GM18511 (cell line): Measurements from ENCODE around the gene KRTAP5-8.
"Not testable (repeated sequence)": the region's sequence is repeated elsewhere in the genome, so short reads cannot be mapped to it uniquely, and the experiment has no call there.

ENCODE experiments used
- ATAC-seq: cut with Tn5 transposase; IDR thresholded peaks from one replicate; pipeline ENCODE4 v1.9.1; 2021; ENCODE audit warnings: mild to moderate bottlenecking, moderate library complexity; ENCODE audit not compliant: unreplicated experiment

The KRTAP5-8 gene

GRCh38 chr11:71571101-71571850 is 33.5 kb downstream of the KRTAP5-8 start:
- not testable (repeated sequence) for ATAC-seq

GRCh38 chr11:71572811-71573210 is 35.0 kb downstream of the KRTAP5-8 start:
- no peak for ATAC-seq

- no peak for ATAC-seq
Measured at GRCh38 chr11:71574418-71574817, 36.6 kb downstream of the KRTAP5-8 start.

- ATAC-seq: no peak
Measured at GRCh38 chr11:71575723-71576424, 38.0 kb downstream of the KRTAP5-8 start.

- ATAC-seq: not testable (repeated sequence)
Measured at GRCh38 chr11:71576688-71577465, 39.1 kb downstream of the KRTAP5-8 start.

- no peak for ATAC-seq
Measured at GRCh38 chr11:71577469-71578004, 39.7 kb downstream of the KRTAP5-8 start.

- not testable (repeated sequence) for ATAC-seq
Measured at GRCh38 chr11:71579513-71579912, 41.7 kb downstream of the KRTAP5-8 start.

GRCh38 chr11:71580057-71581003 is 42.5 kb downstream of the KRTAP5-8 start:
- ATAC-seq: no peak

- no peak for ATAC-seq
Measured at GRCh38 chr11:71581826-71582225, 44.0 kb downstream of the KRTAP5-8 start.

GRCh38 chr11:71582309-71582895 is 44.6 kb downstream of the KRTAP5-8 start, which contains the start of gene KRTAP5-11:
KRTAP5-11 (minus strand) TSS chr11:71582875; CDS start chr11:71582837, 38 bp downstream.
- no peak for ATAC-seq

GRCh38 chr11:71582969-71583368 is 45.1 kb downstream of the KRTAP5-8 start:
- ATAC-seq: not testable (repeated sequence)

GRCh38 chr11:71585673-71586072 is 47.8 kb downstream of the KRTAP5-8 start:
- not testable (repeated sequence) for ATAC-seq

- ATAC-seq: not testable (repeated sequence)
Measured at GRCh38 chr11:71588314-71588713, 50.5 kb downstream of the KRTAP5-8 start.
